Parathyroid adenoma (tissue), 2 donors: ENCODE results near the gene MYO1D.
"Not testable (repeated sequence)": the region's sequence is repeated elsewhere in the genome, so short reads cannot be mapped to it uniquely, and the experiment has no call there.

ENCODE experiments used
- H2AFZ ChIP-seq: fragments of 300-600 bp; sonication (generic); one replicate; pipeline ENCODE4 v1.7.0; 2017; ENCODE audit warnings: antibody characterized with exemption, mild to moderate bottlenecking
- H3K27ac ChIP-seq: fragments of 300-600 bp; sonication (generic); one replicate; pipeline ENCODE4 v1.7.0; 2017
- H3K27me3 ChIP-seq: fragments of 300-600 bp; sonication (generic); one replicate; pipeline ENCODE4 v1.7.0; 2017; ENCODE audit warnings: low read length; ENCODE audit not compliant: control insufficient read depth, insufficient read depth
- H3K36me3 ChIP-seq: fragments of 300-600 bp; sonication (generic); one replicate; pipeline ENCODE4 v1.7.0; 2017; ENCODE audit warnings: low read length; ENCODE audit not compliant: control insufficient read depth, insufficient read depth
- H3K4me1 ChIP-seq: fragments of 300-600 bp; sonication (generic); one replicate; pipeline ENCODE4 v1.7.0; 2017; ENCODE audit warnings: control low read depth
- H3K4me2 ChIP-seq: fragments of 300-600 bp; sonication (generic); one replicate; pipeline ENCODE4 v1.7.0; 2017; ENCODE audit warnings: low read length
- H3K4me3 ChIP-seq: fragments of 300-600 bp; sonication (generic); one replicate; pipeline ENCODE4 v1.7.0; 2017; ENCODE audit warnings: low read depth, low read length
- H3K79me2 ChIP-seq: fragments of 300-600 bp; sonication (generic); one replicate; pipeline ENCODE4 v1.7.0; 2017; ENCODE audit warnings: control low read depth
- H3K9ac ChIP-seq: fragments of 300-600 bp; sonication (generic); one replicate; pipeline ENCODE4 v1.7.0; 2017; ENCODE audit warnings: mild to moderate bottlenecking
- H3K9me3 ChIP-seq: fragments of 300-600 bp; sonication (generic); one replicate; pipeline ENCODE4 v1.7.0; 2017; ENCODE audit warnings: low read length; ENCODE audit not compliant: control insufficient read depth
- CTCF ChIP-seq: fragments of 300-600 bp; sonication (generic); IDR thresholded peaks from one replicate; pipeline ENCODE4 v1.7.0; 2017; ENCODE audit warnings: antibody characterized with exemption, mild to moderate bottlenecking
- donor health status: primary hyperparathyroidism.

MYO1D gene

DNA sequence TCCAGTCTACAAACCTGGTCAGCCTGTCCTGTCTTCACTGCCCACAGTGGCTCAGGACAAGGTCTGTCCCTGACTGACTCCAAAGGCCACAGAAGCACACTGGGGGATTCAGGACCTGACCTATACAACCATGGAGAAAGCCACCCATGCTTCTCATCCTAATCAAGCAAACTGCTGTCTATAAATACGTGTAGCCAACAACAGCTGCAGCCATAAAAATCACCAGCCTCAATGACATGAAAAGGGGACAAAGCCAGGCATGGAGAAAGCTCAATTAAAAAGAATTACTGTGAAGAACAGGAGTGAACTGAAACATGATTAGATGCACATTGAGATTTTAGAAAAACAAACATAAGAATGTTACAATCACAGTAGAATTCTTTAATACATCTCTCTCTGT is 220.0 kb downstream of the MYO1D start:
- no peak for TF ChIP-seq CTCF
- Histone ChIP-seq H3K9me3 (no peaks in the 10 kb centered on the region), H3K27ac (no peak overlapping the region), H3K79me2 (no peaks in the 10 kb centered on the region), H3K27me3 (no peaks in the 10 kb centered on the region), H2AFZ (no peak overlapping the region), H3K4me3 (no peak overlapping the region), H3K9ac (no peak overlapping the region), H3K4me1 (no peaks in the 10 kb centered on the region), H3K36me3 (no peaks in the 10 kb centered on the region), H3K4me2 (no peak overlapping the region)

GRCh38 chr17:32654324-32654723 is 222.6 kb downstream of the MYO1D start:
- Histone ChIP-seq H3K4me1 (no peaks in the 10 kb centered on the region), H3K9me3 (no peaks in the 10 kb centered on the region), H3K4me2 (no peak overlapping the region), H3K27ac (no peak overlapping the region), H3K4me3 (no peak overlapping the region), H3K9ac (no peak overlapping the region), H3K79me2 (no peaks in the 10 kb centered on the region), H3K27me3 (no peaks in the 10 kb centered on the region), H2AFZ (no peak overlapping the region), H3K36me3 (peaks cover 2% of the 10 kb centered on the region)
- no peak for TF ChIP-seq CTCF

DNA sequence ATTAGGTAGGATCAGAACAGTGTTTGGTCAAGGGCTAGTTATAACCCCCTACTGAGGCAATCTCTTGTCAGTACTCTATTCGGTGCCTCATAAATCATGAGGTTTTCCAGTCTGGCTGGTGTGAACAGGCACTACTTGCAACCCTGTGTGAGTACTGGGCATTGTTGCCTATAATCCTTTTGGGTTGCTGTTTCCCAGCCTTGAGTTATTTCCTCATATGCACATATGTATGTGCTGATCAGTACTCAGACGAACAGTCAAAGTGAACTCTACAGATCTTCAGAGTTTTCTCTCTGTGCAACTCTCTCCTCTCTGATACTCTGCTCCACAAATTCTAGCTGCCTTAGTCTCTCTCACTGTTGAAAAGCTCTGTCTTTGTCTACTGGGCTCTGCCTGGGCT is 225.8 kb downstream of the MYO1D start:
- Histone ChIP-seq H3K27ac (no peak overlapping the region), H3K79me2 (no peaks in the 10 kb centered on the region), H3K4me2 (no peak overlapping the region), H3K27me3 (no peaks in the 10 kb centered on the region), H3K36me3 (peaks cover 2% of the 10 kb centered on the region), H3K4me3 (no peak overlapping the region), H3K9ac (no peak overlapping the region), H2AFZ (no peak overlapping the region), H3K9me3 (no peaks in the 10 kb centered on the region), H3K4me1 (no peaks in the 10 kb centered on the region)
- no peak for TF ChIP-seq CTCF

- Histone ChIP-seq H3K27me3 (no peaks in the 10 kb centered on the region), H3K36me3 (peaks cover 2% of the 10 kb centered on the region), H3K79me2 (no peaks in the 10 kb centered on the region), H3K9ac (no peak overlapping the region), H3K9me3 (no peaks in the 10 kb centered on the region), H2AFZ (no peak overlapping the region), H3K4me3 (no peak overlapping the region), H3K4me2 (no peak overlapping the region), H3K27ac (no peak overlapping the region), H3K4me1 (no peaks in the 10 kb centered on the region)
- TF ChIP-seq CTCF, result no peak
Measured at GRCh38 chr17:32648450-32648849, 228.5 kb downstream of the MYO1D start.

GRCh38 chr17:32646941-32647340 is 230.0 kb downstream of the MYO1D start:
- no peaks in the 10 kb centered on the region for H3K27me3 ChIP-seq
- no peaks in the 10 kb centered on the region for H3K4me1 ChIP-seq
- peaks cover 2% of the 10 kb centered on the region for H3K36me3 ChIP-seq
- H3K9me3 ChIP-seq, result no peaks in the 10 kb centered on the region
- no peak overlapping the region for H3K4me3 ChIP-seq
- no peak overlapping the region for H3K27ac ChIP-seq
- no peak overlapping the region for H3K9ac ChIP-seq
- no peak overlapping the region for H3K4me2 ChIP-seq
- H2AFZ ChIP-seq, result no peak overlapping the region
- TF ChIP-seq CTCF, result no peak
- no peaks in the 10 kb centered on the region for H3K79me2 ChIP-seq

DNA sequence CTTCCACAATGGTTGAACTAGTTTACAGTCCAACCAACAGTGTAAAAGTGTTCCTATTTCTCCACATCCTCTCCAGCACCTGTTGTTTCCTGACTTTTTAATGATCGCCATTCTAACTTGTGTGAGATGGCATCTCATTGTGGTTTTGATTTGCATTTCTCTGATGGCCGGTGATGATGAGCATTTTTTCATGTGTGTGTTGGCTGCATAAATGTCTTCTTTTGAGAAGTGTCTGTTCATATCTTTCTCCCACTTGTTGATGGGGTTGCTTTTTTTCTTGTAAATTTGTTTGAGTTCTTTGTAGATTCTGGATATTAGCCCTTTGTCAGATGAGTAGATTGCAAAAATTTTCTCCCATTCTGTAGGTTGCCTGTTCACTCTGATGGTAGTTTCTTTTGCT is 235.4 kb downstream of the MYO1D start:
- not testable (repeated sequence) for H3K27ac ChIP-seq, H2AFZ ChIP-seq, H3K9me3 ChIP-seq, H3K79me2 ChIP-seq, H3K4me3 ChIP-seq, H3K36me3 ChIP-seq, H3K4me1 ChIP-seq, H3K9ac ChIP-seq, H3K4me2 ChIP-seq, H3K27me3 ChIP-seq
